Esophagus squamous epithelium (tissue), 4 donors: Measurements from ENCODE around the gene SNPH.

Source experiments
- CTCF ChIP-seq, 6 experiments: fragments of 450-650 bp in 4 of 6; fragments of 200-600 bp in 2 of 6; sonication (generic) in 2 of 6; IDR thresholded peaks; one replicate each; pipeline ENCODE4 v1.5.1; 2016 to 2019; ENCODE audit warnings: antibody characterized with exemption in 6 of 6, mild to moderate bottlenecking in 4 of 6, moderate library complexity in 4 of 6
- POLR2A ChIP-seq, 4 donors: fragments of 450-650 bp; IDR thresholded peaks; one replicate each; pipeline ENCODE4 v1.6.1; 2017; ENCODE audit warnings: antibody characterized with exemption in 4 of 4, mild to moderate bottlenecking in 4 of 4, moderate library complexity in 3 of 4

- TF ChIP-seq POLR2A (IDR thresholded peaks at IDR 0.05) (no peak), CTCF (IDR thresholded peaks at IDR 0.05) (no peak)
Observed at GRCh38 chr20:1323830-1324597, 57.9 kb downstream of the SNPH start.
